ENCODE data around the gene WDR37. TPM values are rescaled to one million over a fixed set of nuclear protein-coding genes. Genes with fewer than 3 reads are reported as not detected.

The WDR37 gene
- polyA plus RNA-seq, 1 of the 3 experiments (the other 2 are of a cell fraction): 11.9 TPM

GRCh38 chr10:1130995-1131790 is 75.0 kb downstream of the WDR37 start:
- no peak overlapping the region for H3K4me3 ChIP-seq (ENCODE audit: low read depth in 2 of 2, low read length in 1 of 2)
- no peaks in the 10 kb centered on the region for H3K27me3 ChIP-seq (ENCODE audit: insufficient read depth)
- no peak overlapping the region for H3K9ac ChIP-seq
- TF ChIP-seq GABPA (IDR thresholded peaks at IDR 0.05; ENCODE audit: low read depth): no peak
- no peak for TF ChIP-seq TCF12 (IDR thresholded peaks at IDR 0.05)
- no peak for TF ChIP-seq USF2 (IDR thresholded peaks at IDR 0.05; ENCODE audit: borderline replicate concordance, low read depth, low read length)
- TF ChIP-seq MXI1 (IDR thresholded peaks at IDR 0.05; ENCODE audit: low read depth, low read length): no peak
- TF ChIP-seq ELF1 (IDR thresholded peaks at IDR 0.05): no peak
- TF ChIP-seq RCOR1 (IDR thresholded peaks at IDR 0.05; ENCODE audit: low read length): no peak
- TF ChIP-seq TEAD4 (IDR thresholded peaks at IDR 0.05; ENCODE audit: borderline replicate concordance, insufficient read depth): no peak
- no peak for TF ChIP-seq EP300 (IDR thresholded peaks at IDR 0.05; ENCODE audit: borderline replicate concordance in 1 of 2, low read depth in 1 of 2, low read length in 1 of 2)
- no peak for TF ChIP-seq CTCF (IDR thresholded peaks at IDR 0.05)
- TF ChIP-seq JUND (IDR thresholded peaks at IDR 0.05): no peak
- no peak for TF ChIP-seq MEF2A (IDR thresholded peaks at IDR 0.05; ENCODE audit: borderline replicate concordance, low read depth)
- no peak for TF ChIP-seq IRF3 (IDR thresholded peaks at IDR 0.05; ENCODE audit: low read depth, low read length)
- no peak for TF ChIP-seq YY1 (IDR thresholded peaks at IDR 0.05; ENCODE audit: low read depth)
- no peak overlapping the region for H2AFZ ChIP-seq (ENCODE audit: low read depth)
- no peaks in the 10 kb centered on the region for H3K9me2 ChIP-seq
- H3K9me3 ChIP-seq: no peaks in the 10 kb centered on the region
- POLR2A ChIA-PET: interaction anchor here (1.3 kb wide), 1 partner anchor 11 kb away, joined by 4 read pairs; no protein-coding TSS in a partner anchor
- no peak overlapping the region for H3K27ac ChIP-seq (ENCODE audit: low read depth in 2 of 2, low read length in 1 of 2)
- no peaks in the 10 kb centered on the region for H4K20me1 ChIP-seq (ENCODE audit: insufficient read depth)
- no peaks in the 10 kb centered on the region for H3F3A ChIP-seq (replicated peaks; ENCODE audit: insufficient read depth)
- H3K4me1 ChIP-seq (ENCODE audit: control insufficient read depth in 1 of 2, insufficient read depth in 2 of 2, low read depth in 1 of 2, low read length in 1 of 2): no peaks in the 10 kb centered on the region
- 96% methylated on average over 11 of the region's 12 CpGs for WGBS (ENCODE audit: low lambda C conversion rate)
- DNase-seq: no peak
- H3K79me2 ChIP-seq (ENCODE audit: insufficient read depth): no peaks in the 10 kb centered on the region
- H3K36me3 ChIP-seq (replicated peaks in 1 of 2; ENCODE audit: control insufficient read depth in 1 of 2, insufficient read depth in 2 of 2, low read length in 1 of 2): peaks cover 16 to 49% of the 10 kb centered on the region in 2 experiments
- H3K4me2 ChIP-seq: no peak overlapping the region
- CTCF ChIA-PET: interaction anchor here (1.1 to 1.6 kb wide), 4 partner anchors 12 to 39 kb away, joined by 3 to 5 read pairs (median 4); no protein-coding TSS in a partner anchor

GRCh38 chr10:1132584-1132983 is 76.4 kb downstream of the WDR37 start:
- H3K79me2 ChIP-seq (ENCODE audit: insufficient read depth): no peaks in the 10 kb centered on the region
- no peak overlapping the region for H3K4me3 ChIP-seq (ENCODE audit: low read depth in 2 of 2, low read length in 1 of 2)
- 89% methylated on average over 8 of the region's 10 CpGs for WGBS (ENCODE audit: low lambda C conversion rate)
- H3K4me1 ChIP-seq (ENCODE audit: control insufficient read depth in 1 of 2, insufficient read depth in 2 of 2, low read depth in 1 of 2, low read length in 1 of 2): no peaks in the 10 kb centered on the region
- no peak overlapping the region for H3K4me2 ChIP-seq
- H3K27me3 ChIP-seq (ENCODE audit: insufficient read depth): no peaks in the 10 kb centered on the region
- no peaks in the 10 kb centered on the region for H4K20me1 ChIP-seq (ENCODE audit: insufficient read depth)
- H3K9me3 ChIP-seq: no peaks in the 10 kb centered on the region
- POLR2A ChIA-PET: no interaction called here
- no peak overlapping the region for H2AFZ ChIP-seq (ENCODE audit: low read depth)
- H3F3A ChIP-seq (replicated peaks; ENCODE audit: insufficient read depth): no peaks in the 10 kb centered on the region
- peaks cover 16 to 38% of the 10 kb centered on the region in 2 experiments for H3K36me3 ChIP-seq (replicated peaks in 1 of 2; ENCODE audit: control insufficient read depth in 1 of 2, insufficient read depth in 2 of 2, low read length in 1 of 2)
- no peaks in the 10 kb centered on the region for H3K9me2 ChIP-seq
- H3K27ac ChIP-seq (ENCODE audit: low read depth in 2 of 2, low read length in 1 of 2): no peak overlapping the region
- DNase-seq: no peak
- CTCF ChIA-PET: interaction anchor here (0.7 to 1.6 kb wide), 2 partner anchors 22 to 1700 kb away, joined by 3 to 4 read pairs; no protein-coding TSS in a partner anchor
- H3K9ac ChIP-seq: no peak overlapping the region
- TF ChIP-seq MXI1 (IDR thresholded peaks at IDR 0.05; ENCODE audit: low read depth, low read length): no peak
- no peak for TF ChIP-seq SIN3A (IDR thresholded peaks at IDR 0.05; ENCODE audit: borderline replicate concordance, low read depth, low read length)
- no peak for TF ChIP-seq TCF12 (IDR thresholded peaks at IDR 0.05)
- no peak for TF ChIP-seq IRF3 (IDR thresholded peaks at IDR 0.05; ENCODE audit: low read depth, low read length)
- no peak for TF ChIP-seq MAX (IDR thresholded peaks at IDR 0.05; ENCODE audit: low read depth)
- TF ChIP-seq FOXM1 (IDR thresholded peaks at IDR 0.05; ENCODE audit: low read depth): no peak
- no peak for TF ChIP-seq GABPA (IDR thresholded peaks at IDR 0.05; ENCODE audit: low read depth)
- no peak for TF ChIP-seq RFX5 (IDR thresholded peaks at IDR 0.05; ENCODE audit: low read length)
- TF ChIP-seq RCOR1 (IDR thresholded peaks at IDR 0.05; ENCODE audit: low read length): no peak
- no peak for TF ChIP-seq FOSL2 (IDR thresholded peaks at IDR 0.05; ENCODE audit: borderline replicate concordance, low read depth)
- no peak for TF ChIP-seq ELF1 (IDR thresholded peaks at IDR 0.05)
- TF ChIP-seq EP300 (IDR thresholded peaks at IDR 0.05; ENCODE audit: borderline replicate concordance in 1 of 2, low read depth in 1 of 2, low read length in 1 of 2): no peak
- no peak for TF ChIP-seq POLR2AphosphoS5 (IDR thresholded peaks at IDR 0.05; ENCODE audit: low read depth, low read length)
